Transverse colon (tissue), 4 donors: Measurements from ENCODE around the gene PGP. TPM values are rescaled to one million over a fixed set of nuclear protein-coding genes. Genes with fewer than 3 reads are reported as not detected.
"Not testable (repeated sequence)": the region's sequence is repeated elsewhere in the genome, so short reads cannot be mapped to it uniquely, and the experiment has no call there.

Source experiments
- DNase-seq: peaks from one replicate; pipeline ENCODE4 v3.0.0-alpha.2; 2019
- H3K27ac ChIP-seq, 4 donors: fragments of 200-600 bp; sonication (generic); 2 replicates each; pipeline ENCODE4 v1.5.1; 2016 to 2018; ENCODE audit warnings: inconsistent platforms in 4 of 4
- H3K27me3 ChIP-seq: fragments of 200-600 bp; sonication (generic); 2 replicates; pipeline ENCODE4 v1.5.1; 2017; ENCODE audit warnings: inconsistent platforms
- H3K36me3 ChIP-seq, 4 donors: fragments of 200-600 bp; sonication (generic); 2 replicates each; pipeline ENCODE4 v1.5.1; 2017 to 2019; ENCODE audit warnings: inconsistent platforms in 4 of 4
- H3K4me1 ChIP-seq, 4 donors: fragments of 200-600 bp; sonication (generic); 2 replicates each; pipeline ENCODE4 v1.5.1; 2017 to 2020; ENCODE audit warnings: inconsistent platforms in 4 of 4
- H3K4me3 ChIP-seq, 4 donors: fragments of 200-600 bp; sonication (generic); 1 replicate in 1 of 4; 2 replicates in 3 of 4; pipeline versions ENCODE4 v1.5.1 to v1.6.1; 2017 to 2019; ENCODE audit warnings: inconsistent platforms in 4 of 4
- H3K9me3 ChIP-seq, 2 donors: fragments of 200-600 bp; sonication (generic); 2 replicates each; pipeline ENCODE4 v1.5.1; 2017 to 2019; ENCODE audit warnings: inconsistent platforms in 2 of 2
- CTCF ChIP-seq, 5 experiments: fragments of 200-600 bp in 3 of 5; fragments of 450-650 bp in 2 of 5; sonication (generic) in 3 of 5; IDR thresholded peaks; 1 replicate in 2 of 5; 2 replicates in 3 of 5; pipeline ENCODE4 v1.5.1; 2016 to 2017; ENCODE audit warnings: antibody characterized with exemption in 5 of 5, inconsistent platforms in 3 of 5, mild to moderate bottlenecking in 2 of 5, moderate library complexity in 1 of 5
- EP300 ChIP-seq: sonication (generic); formaldehyde crosslinking; IDR thresholded peaks from one replicate; pipeline ENCODE4 v1.6.1; 2017; ENCODE audit warnings: antibody characterized with exemption, low read depth
- POLR2A ChIP-seq: fragments of 450-650 bp; IDR thresholded peaks from one replicate; pipeline ENCODE4 v1.6.1; 2016; ENCODE audit warnings: antibody characterized with exemption, mild to moderate bottlenecking, moderate library complexity
- POLR2AphosphoS5 ChIP-seq, 3 donors: sonication (generic); formaldehyde crosslinking; IDR thresholded peaks; one replicate each; pipeline ENCODE4 v1.6.1; 2016; ENCODE audit warnings: antibody characterized with exemption in 3 of 3
- WGBS, 2 donors: methylation state at CpG; one replicate each; pipeline ENCODE4 v1.1.5; 2018; ENCODE audit warnings: low coverage in 1 of 2; 5-methylcytosine and 5-hydroxymethylcytosine counted together
- in situ Hi-C, 4 donors: fragments of 200-750 bp; cut with MboI; loops; one replicate each; pipeline versions ENCODE4 v1.15.0 to v1.15.1; 2017; ENCODE audit warnings: low sequenced_read_pairs in 3 of 4, low pct_ligation_motif_present in 1 of 4, low pct_unique_long_range_greater_than_20kb in 1 of 4
- intact Hi-C: fragments of 100-400 bp; cut with DNase I; formaldehyde crosslinking; loops from one replicate; pipeline ENCODE4 v1.15.1; 2023; ENCODE audit warnings: low total_unique reads
- total RNA-seq, 4 donors: library from RNA; depleted of rRNA; stranded (reverse); fragments of >200 nt; gene quantifications; one replicate each; pipeline ENCODE4 v1.1.0, GENCODE V29; 2016

Gene PGP
- total RNA-seq = 10 to 100 TPM; 18.0 to 49.0 (median 29.5) TPM

- peaks cover 18 to 25% (median 22%) of the 10 kb centered on the region in 4 donors for H3K4me1 ChIP-seq
- in situ Hi-C loops = no loop called here
- TF ChIP-seq POLR2A (no peak), EP300 (no peak), POLR2AphosphoS5 (IDR thresholded peaks at IDR 0.05) (no peak), CTCF (IDR thresholded peaks at IDR 0.05) (no peak)
- 0% methylated on average over 2 of the region's 48 CpGs; no CpG with 5 or more reads in 1 of the 2 donors for WGBS, 2 donors
- no peak for DNase-seq
- H3K4me3 ChIP-seq = peak within 1 kb of the TSS; percentile 90 to 97 (median 92)
- intact Hi-C loops = no loop called here
- H3K36me3 ChIP-seq = no peaks in the 10 kb centered on the region
- no peaks in the 10 kb centered on the region for H3K9me3 ChIP-seq
- no peaks in the 10 kb centered on the region for H3K27me3 ChIP-seq
- peak within 1 kb of the TSS; percentile 93 to 97 (median 96) for H3K27ac ChIP-seq
Observed at GRCh38 chr16:2214719-2214968, at the start of gene PGP. PGP (minus strand) TSS chr16:2214840; CDS start chr16:2214777, 63 bp downstream.

GRCh38 chr16:2263026-2263425 lies 48.4 kb upstream of the PGP start:
- H3K9me3 ChIP-seq, DNase-seq, H3K27ac ChIP-seq, H3K27me3 ChIP-seq, intact Hi-C loops, in situ Hi-C loops, H3K4me3 ChIP-seq: not testable (repeated sequence)
- Histone ChIP-seq H3K4me1 (peaks cover 4 to 21% (median 14%) of the 10 kb centered on the region in 4 donors), H3K36me3 (peaks cover 0 to 55% (median 22%) of the 10 kb centered on the region in 4 donors)
- 83 to 92% methylated on average over 8 to 14 of the region's 14 CpGs for WGBS, 2 donors

GRCh38 chr16:2260250-2260649 lies 45.6 kb upstream of the PGP start:
- TF ChIP-seq CTCF (IDR thresholded peaks at IDR 0.05) (no peak), POLR2A (no peak)
- peaks cover 0 to 5% (median 4%) of the 10 kb centered on the region in 4 donors for H3K4me1 ChIP-seq
- DNase-seq = no peak
- in situ Hi-C loops = no loop called here
- 75 to 84% methylated on average over 8 of the region's 8 CpGs for WGBS, 2 donors
- intact Hi-C loops = no loop called here
- H3K27ac ChIP-seq = no peak overlapping the region
- no peak overlapping the region for H3K4me3 ChIP-seq
- peaks cover 0 to 82% (median 35%) of the 10 kb centered on the region in 4 donors for H3K36me3 ChIP-seq
- no peaks in the 10 kb centered on the region for H3K9me3 ChIP-seq
- H3K27me3 ChIP-seq = no peaks in the 10 kb centered on the region

GRCh38 chr16:2258530-2258929 lies 43.9 kb upstream of the PGP start:
- in situ Hi-C loops, H3K27ac ChIP-seq, H3K4me3 ChIP-seq, H3K27me3 ChIP-seq, intact Hi-C loops, H3K4me1 ChIP-seq, H3K9me3 ChIP-seq, DNase-seq: not testable (repeated sequence)
- H3K36me3 ChIP-seq = peaks cover 0 to 93% (median 38%) of the 10 kb centered on the region in 4 donors
- 86 to 92% methylated on average over 4 to 7 of the region's 7 CpGs for WGBS, 2 donors

GRCh38 chr16:2257726-2258125 lies 43.1 kb upstream of the PGP start:
- no peaks in the 10 kb centered on the region for H3K27me3 ChIP-seq
- H3K4me1 ChIP-seq = no peaks in the 10 kb centered on the region
- TF ChIP-seq CTCF (IDR thresholded peaks at IDR 0.05) (no peak), EP300 (no peak), POLR2A (no peak), POLR2AphosphoS5 (IDR thresholded peaks at IDR 0.05) (no peak)
- WGBS, 2 donors = 84 to 92% methylated on average over 4 to 6 of the region's 6 CpGs
- no peak for DNase-seq
- in situ Hi-C loops = no loop called here
- intact Hi-C loops = no loop called here
- no peak overlapping the region for H3K4me3 ChIP-seq
- no peaks in the 10 kb centered on the region for H3K9me3 ChIP-seq
- H3K27ac ChIP-seq = no peak overlapping the region
- peaks cover 0 to 92% (median 34%) of the 10 kb centered on the region in 4 donors for H3K36me3 ChIP-seq
